GM21825 (cell line): ENCODE measurements around the gene ZDHHC17.
A peak's percentile ranks its signal among the peaks of the same experiment; 100 is the strongest.
"Not testable (repeated sequence)": the region's sequence is repeated elsewhere in the genome, so short reads cannot be mapped to it uniquely, and the experiment has no call there.

Experiments
- ATAC-seq: cut with Tn5 transposase; IDR thresholded peaks from one replicate; pipeline ENCODE4 v1.9.1; 2021; ENCODE audit warnings: mild to moderate bottlenecking, moderate library complexity; ENCODE audit not compliant: unreplicated experiment

The ZDHHC17 gene, protein sequence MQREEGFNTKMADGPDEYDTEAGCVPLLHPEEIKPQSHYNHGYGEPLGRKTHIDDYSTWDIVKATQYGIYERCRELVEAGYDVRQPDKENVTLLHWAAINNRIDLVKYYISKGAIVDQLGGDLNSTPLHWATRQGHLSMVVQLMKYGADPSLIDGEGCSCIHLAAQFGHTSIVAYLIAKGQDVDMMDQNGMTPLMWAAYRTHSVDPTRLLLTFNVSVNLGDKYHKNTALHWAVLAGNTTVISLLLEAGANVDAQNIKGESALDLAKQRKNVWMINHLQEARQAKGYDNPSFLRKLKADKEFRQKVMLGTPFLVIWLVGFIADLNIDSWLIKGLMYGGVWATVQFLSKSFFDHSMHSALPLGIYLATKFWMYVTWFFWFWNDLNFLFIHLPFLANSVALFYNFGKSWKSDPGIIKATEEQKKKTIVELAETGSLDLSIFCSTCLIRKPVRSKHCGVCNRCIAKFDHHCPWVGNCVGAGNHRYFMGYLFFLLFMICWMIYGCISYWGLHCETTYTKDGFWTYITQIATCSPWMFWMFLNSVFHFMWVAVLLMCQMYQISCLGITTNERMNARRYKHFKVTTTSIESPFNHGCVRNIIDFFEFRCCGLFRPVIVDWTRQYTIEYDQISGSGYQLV

DNA sequence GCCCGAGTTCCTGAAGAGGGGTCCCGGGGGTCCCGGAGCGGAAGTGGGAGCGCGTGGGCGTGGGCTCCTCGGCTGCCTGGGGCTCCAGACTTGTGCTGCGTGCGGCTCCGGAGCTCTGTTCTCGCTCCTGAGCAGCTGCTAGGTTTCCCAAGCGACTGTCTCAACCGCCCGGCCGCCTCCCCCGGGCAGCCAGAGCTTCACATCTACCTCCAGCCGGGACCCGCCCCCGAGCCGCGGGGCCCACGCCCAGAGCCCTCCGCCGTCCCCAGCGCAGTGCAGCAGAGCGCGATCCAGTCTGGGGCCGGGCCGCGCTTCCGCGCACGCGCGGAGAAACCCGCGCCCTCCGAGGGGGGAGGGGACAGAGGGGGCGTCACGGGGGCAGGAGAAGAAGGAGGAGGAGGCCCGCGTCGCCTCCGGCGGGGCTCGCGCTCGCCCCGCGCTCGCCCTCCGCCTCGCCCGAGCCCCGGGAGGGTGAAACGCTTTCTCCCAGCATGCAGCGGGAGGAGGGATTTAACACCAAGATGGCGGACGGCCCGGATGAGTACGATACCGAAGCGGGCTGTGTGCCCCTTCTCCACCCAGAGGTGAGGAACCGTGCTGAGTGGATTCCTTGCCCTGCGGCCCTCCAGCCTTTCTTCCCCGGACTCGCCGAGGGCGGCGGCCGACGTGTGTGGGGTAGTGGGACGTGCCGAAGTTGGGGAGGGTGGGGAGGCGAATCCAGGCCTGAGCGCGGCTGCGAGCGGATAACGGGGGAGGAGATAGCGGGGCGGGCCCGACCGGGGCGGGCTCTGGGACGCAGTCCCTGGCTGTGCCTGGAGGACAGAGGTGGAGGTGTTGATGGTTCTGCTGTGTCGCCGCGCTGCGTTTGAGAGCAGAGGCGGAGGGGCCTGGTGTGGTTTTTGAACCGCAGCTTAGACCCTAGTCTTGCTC is at the start of gene ZDHHC17:
Gene ZDHHC17, plus strand, starts transcription at position 370 of the 930 bp plus-strand sequence. Its CDS starts 122 bp downstream, at position 492.
- ATAC-seq: peak; percentile 91

DNA sequence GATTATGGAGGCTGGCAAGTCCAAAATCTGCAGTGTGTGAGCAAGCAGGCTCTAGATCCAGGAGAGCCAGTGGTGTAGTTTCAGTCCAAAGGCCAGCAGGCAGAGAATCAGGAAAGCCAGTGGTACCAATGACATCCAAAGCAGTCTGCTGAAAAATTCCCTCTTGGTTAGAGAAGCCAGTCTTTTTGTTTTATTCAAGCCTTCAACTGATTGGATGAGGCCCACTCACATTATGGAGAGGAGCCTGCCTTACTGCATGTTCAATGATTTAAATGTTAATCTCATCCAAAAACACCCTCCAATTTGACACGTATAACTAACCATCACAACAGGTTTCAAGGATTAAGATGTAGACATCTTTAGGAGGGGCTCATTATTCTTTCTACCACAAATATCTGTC is 49.5 kb upstream of the ZDHHC17 start:
- no peak for ATAC-seq

DNA sequence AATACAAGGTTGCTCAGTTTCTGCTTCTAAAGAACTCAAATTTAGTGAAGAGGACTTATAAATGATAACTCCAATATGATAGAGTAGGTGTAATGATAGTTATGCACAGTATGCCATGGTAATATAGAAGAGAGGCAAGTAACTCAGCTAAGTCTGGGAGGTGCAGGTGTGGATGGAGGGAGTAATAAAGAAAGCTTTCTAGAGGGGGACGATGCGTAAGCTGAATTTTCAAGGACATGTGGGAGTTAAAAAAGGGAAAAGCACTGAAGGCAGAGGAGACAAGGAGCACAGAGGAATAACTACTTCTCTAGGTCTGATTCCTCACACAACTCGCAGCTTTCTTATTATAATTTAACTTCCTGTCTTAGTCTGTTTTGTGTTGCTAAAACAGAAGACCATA is 49.1 kb upstream of the ZDHHC17 start:
- no peak for ATAC-seq

DNA sequence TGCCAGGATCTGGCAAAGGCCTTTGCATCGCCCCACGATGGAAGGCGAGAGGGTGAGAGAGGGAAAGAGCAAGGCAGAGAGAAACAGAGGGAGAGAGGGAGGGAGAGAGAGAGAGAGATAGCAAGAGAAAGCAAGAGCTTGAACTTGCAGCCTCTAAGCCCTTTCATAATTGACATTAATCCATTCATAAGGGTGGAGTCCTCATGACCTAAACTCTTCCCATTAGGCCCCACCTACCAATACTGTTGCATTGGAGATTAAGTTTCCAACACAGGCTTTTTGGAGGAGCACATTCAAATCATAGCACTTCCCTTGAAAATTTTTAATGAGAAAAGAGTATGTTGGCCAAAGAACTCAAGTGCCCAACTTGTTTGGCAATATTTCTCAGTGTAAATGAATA is 48.6 kb upstream of the ZDHHC17 start:
- no peak for ATAC-seq

DNA sequence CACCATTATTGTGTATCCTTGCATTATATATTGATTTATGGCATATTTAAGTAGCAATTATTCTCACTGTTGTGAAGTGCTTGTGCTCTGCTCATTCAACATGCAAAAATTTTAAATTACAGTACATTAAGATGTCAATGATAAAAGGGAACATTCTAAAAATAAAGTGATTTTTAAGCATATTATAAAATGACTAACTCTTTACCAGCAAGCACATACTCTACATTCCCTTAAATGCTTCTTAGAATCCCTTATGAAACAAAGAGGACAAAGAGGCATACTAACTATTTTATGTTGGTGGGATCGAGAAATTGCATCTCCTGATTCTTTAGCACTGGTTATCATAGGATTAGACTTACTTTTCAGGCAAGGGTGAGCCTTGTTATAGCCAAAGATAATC is 46.6 kb upstream of the ZDHHC17 start:
- ATAC-seq: no peak

DNA sequence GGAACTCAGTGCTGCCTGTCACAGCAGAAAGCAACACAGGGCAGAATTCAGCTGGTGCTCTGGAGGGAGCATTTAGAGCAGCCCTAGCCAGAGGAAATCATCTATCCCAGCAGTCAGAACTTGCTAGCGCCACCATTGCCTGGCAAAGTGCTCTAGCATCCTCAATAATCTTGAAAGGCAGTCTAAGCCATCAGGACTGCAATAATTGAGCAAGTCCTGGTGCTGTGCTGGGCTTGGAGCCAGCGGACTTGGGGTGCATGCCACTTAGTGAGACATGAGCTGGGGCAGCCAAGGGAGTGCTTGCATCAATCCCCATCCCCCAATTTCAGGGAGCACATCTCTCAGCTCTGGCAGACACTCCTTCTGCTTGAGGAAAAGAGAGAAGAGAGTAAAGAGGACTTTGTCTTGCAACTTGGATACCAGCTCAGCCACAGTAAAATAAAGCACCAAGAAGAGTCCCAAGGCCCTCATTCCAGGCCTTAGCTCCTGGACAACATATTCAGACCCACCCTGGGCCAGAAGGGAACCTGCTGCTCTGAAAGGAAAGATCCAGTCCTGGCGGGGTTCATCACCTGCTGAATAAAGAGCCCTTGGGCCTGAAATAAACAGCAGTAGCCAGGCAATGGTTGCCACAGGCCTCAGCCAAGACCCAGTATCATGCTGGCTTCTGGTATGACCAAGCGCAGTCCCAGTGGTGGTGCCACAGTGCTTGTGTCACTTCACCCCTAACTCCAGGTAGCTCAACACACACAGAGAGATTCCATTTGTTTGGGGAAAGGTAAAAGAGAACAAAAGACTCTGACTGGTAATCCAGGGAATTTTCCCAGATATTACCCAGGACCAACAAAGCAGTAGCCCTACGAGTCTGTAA is 44.5 kb upstream of the ZDHHC17 start:
- no peak for ATAC-seq

DNA sequence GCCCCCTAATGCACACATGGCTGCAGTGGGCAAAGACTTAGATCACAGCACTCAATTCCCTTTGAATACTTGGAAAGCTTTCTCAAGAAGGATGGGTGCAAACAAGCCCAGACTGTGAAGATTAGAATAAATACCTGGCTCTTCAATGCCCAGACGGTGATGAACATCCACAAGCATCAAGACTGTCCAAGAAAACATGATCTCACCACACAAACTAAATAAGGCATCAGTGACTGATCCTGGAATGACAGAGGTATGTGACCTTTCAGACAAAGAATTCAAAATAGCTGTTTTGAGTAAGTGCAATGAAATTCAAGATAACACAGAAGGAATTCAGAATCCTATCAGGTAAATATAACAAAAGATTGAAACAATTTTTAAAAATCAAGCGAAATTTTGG is 43.8 kb upstream of the ZDHHC17 start:
- no peak for ATAC-seq

DNA sequence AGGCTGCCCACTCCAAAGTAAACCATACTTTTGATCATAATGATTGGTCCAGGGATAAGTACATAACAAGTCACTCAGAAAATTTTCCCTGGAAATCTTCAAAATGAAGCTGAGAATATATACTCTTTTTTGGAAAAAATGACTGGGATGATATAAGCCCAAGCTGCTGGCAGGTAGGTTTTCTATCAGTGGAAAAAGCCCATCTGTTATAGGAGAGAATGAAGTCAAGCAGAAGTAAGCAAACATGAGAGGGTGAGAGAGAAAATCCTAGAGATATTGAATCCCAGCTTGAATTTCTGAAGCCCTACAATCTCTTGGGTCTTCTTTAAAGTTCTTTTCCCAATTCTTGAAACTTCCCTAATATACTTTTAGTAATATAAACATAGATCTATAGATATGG is 37.3 kb upstream of the ZDHHC17 start:
- ATAC-seq: no peak

DNA sequence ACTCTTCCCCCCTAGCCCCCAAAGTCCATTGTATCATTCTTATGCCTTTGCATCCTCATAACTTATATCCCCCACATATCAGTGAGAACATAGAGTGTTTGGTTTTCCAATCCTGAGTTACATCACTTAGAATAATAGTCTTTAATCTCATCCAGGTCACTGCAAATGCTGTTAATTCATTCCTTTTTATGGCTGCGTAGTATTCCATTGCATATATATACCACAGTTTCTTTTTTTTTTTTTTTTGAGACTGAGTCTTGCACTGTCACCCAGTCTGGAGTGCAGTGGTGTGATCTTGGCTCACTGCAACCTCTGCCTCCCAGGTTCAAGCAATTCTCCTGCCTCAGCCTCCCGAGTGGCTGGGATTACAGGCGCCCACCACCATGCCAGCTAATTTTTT is 31.7 kb upstream of the ZDHHC17 start:
- not testable (repeated sequence) for ATAC-seq

DNA sequence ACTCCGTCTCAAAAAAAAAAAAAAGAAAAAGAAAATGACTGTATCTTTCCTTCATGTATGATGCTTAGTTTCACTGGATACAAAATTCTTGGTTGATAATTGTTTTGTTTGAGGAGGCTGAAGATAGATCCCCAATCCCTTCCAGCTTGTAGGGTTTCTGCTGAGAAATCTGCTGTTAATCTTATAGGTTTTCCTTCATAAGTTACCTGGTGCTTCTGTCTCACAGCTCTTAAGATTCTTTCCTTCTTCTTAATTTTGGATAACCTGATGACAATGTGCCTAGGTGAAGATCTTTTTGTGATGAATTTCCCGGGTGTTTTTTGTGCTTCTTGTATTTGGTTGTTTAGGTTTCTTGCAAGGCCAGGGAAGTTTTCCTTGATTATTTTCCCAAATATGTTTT is 26.2 kb upstream of the ZDHHC17 start:
- ATAC-seq: not testable (repeated sequence)

DNA sequence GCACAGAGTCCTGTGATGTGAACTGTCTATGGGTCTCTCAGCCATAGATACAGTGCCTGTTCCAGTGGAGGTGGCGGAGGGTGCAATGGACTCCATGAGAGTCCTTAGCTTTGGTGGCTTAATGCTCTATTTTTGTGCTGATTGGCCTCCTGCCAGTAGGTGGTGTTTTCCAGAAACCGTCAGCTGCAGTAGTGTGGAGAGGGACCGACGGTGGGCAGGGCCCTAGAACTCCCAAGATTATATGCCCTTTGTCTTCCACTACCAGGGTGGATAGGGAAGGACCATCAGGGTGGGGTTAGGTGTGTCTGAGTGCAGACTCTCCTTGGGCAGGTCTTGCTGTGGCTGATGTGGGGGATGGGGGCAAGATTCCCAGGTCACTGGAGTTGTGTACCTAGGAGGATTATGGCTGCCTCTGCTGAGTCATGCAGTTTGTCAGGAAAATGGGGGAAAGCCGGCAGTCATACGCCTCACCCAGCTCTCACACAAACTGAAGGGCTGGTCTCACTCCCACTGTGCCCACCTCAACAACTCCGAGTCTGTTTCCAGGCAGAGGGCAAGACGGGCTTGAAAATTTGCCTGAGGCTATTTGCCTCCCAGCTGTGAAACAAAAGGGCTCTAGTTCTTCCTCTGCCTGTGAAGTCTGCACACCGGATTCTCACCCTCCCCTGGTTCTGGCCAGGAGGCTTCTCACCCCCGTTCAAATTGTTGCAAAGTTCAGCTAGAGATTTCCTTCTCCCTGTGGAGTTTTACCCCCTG is 24.9 kb upstream of the ZDHHC17 start:
- no peak for ATAC-seq

DNA sequence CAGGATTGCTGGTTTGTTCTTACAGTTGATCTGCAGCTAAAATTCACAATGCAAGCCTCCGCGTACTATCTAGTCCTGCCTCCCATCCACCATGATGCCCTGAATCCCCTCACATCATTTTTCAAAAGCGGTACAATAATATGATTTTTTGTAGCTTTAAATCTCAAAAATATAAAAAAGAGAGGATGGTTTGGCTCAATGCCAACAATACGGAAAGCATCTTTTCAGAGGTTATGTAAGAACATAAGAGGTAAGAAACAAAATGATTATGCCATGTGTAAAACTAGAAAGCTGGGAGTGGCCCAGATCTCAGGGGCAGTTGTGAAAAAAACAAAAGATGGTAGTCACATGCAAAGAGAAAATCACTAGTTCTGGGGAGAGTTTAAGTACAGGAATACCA is 24.0 kb upstream of the ZDHHC17 start:
- no peak for ATAC-seq

DNA sequence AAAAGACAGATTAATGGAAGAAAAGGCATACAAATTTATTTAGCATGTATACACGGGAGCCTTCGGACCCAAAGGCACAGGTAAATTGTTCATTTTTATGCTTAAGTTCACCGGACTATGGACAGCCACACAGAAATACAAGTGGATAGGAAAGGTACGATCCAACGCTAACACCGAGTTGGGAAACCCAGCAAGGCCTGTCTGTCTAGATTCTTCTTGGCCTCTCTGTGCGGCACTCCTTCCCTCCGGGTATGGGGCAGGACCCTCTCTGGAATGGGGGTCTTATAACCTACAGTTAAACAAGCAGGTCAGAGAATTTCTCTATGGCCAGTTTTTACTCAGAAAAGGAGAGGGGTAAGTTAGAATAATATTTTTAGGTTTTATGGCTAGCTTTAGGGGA is 23.4 kb upstream of the ZDHHC17 start:
- no peak for ATAC-seq

DNA sequence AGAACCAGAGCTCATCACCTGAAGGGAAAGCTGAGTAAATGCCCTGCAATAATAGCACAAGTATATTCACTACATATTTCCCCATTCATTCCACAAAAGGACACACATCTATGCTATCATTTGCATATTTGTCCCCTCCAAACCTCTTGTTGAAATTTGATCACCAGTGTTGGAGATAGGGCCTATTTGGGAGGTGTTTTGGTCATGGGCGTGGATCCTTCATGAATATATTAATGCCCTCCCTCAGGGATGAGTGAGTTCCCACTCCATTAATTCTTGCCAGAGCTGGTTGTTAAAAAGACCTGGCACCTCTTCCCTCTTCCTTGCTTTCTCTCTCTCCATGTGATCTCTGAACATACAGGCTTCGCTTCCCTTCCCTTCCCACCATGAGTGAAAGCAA is 18.6 kb upstream of the ZDHHC17 start:
- ATAC-seq: no peak

DNA sequence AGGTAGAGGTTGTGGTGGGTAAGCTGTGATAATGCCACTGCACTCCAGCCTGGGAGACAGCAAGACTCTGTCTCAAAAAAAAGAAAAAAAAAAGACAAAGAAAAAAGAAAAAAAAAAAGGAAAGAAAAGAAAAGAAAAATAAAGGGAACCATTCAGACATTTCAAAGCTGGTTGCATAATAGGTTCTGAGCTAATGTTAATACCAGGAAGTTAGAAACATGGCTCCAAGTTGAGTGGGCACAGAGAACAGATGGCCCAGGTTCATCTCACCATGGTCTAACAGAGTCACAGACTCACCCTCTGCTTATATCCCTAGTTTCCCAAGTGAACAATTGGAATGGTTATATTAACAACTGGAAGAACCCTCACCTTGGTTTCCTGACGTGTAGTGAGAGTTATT is 17.4 kb upstream of the ZDHHC17 start:
- ATAC-seq: no peak

DNA sequence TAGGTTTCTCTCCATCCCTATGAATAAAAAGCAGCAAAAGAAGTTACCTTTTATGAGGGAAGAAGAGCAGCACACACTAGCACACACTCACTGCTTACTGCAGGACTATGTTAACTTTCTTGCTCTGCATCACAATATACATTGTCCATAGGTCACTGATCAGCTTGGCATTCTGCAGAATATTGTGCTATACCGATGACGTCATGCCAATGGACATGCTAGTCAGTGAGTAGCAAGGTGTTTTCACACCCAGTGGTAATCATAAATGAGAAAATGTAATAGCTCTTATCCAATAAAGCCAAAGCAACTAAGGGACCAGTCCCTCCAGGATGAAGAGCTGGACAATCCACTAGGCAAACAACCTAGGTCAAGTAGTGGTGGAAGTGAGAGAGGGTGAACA is 16.7 kb upstream of the ZDHHC17 start:
- ATAC-seq: no peak

DNA sequence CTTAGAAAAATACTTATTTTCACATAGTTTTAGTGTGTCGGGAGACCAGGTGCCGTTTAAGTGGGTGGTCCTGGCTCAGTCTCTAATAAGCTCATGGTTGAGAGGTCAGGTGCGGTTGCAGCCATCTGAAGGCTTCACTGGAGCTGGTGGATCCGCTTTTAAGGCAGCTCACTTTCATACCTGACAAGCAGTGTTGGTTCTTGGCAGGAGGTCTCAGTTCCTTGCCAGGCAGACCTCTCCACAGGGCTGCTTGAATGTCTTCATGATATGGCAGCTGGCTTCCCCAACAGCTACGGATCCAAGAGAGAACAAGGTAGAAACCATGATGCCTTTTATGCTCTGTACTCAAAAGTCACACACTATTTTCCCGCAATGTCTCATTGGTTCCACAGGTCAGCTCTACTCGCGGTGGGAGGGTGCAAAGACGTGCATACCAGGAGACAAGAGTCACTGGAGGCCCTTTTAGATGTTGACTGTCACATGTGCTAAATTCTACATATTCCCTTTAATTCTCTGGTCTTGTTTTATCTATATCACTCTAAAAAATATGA is 8.0 kb upstream of the ZDHHC17 start:
- ATAC-seq: no peak

DNA sequence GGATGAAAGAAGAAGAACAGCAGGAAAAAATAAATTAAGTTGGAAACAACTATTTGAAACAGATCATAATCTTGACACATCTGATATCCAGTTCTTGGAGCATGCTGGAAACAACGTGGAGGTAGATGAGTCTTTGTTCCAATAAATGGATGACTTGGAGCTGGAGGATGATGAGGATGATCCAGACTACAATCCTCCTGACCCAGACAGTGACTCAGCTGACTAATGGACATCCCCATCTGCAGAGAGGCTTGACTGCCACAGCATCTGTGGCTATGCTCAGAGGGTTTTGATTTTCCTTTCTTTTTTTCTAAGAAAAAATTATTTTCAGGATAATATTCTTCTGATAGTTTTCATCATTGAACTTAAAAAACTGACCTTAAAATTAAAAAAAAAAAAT is 6.2 kb upstream of the ZDHHC17 start:
- ATAC-seq: no peak

DNA sequence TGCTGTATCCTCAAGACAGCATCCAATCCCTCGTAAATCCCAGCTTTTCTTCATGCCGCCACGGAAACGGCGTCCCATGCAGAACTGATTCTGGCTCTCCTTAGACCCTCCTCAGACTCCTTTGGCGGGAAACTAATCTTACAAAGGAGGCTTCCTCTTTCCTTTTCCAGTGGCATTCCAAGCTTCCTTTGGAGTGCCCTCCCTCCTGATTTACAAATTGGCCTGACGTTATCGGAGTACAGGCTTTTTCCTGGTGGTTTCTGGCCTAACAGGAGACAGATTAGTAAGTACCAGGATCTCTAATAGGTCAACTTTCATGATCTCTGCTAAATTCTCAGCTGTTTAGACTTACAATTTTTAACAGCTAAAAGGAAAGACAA is 1.3 kb upstream of the ZDHHC17 start:
- no peak for ATAC-seq

DNA sequence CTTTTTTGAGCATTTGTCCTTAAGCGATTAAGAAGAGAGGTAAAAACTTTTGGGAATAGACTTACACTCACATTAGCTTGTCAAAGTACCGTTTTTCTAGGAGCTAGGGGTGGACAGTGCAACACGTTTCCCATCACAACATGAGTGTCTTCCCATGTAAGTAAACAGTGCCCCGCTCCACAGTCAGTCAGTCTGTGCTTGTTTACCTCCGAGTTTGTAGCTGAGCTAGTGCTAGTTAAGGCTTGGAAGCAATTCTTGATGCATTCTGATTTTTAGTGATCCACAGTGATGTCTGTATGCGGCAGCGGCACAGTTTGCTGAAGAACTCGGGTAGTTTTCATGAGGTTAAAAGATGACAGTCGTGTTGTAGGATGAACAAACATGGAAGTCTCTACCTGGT is 941 bp downstream of the ZDHHC17 start:
- ATAC-seq: no peak
